Mesenteric fat pad (tissue), 1 donor: ENCODE results near the gene WWTR1. TPM values are rescaled to one million over a fixed set of nuclear protein-coding genes. Genes with fewer than 3 reads are reported as not detected.

Source experiments
- DNase-seq: peaks from one replicate; pipeline ENCODE4 v3.0.0-alpha.2; 2020; ENCODE audit warnings: low spot score
- total RNA-seq: library from RNA; stranded (reverse); fragmentation: NEBNext Ultra II Directional; extraction: Animal tissue kit (Norgen Biotek cat#: 25700); gene quantifications from one replicate; pipeline ENCODE4 v1.2.1, GENCODE V29; 2021
- donor health status: DM: yes; HTN: yes; CAD: no.

The WWTR1 gene
- total RNA-seq, 1 donor from 2014 or later = 65.9 TPM

DNA sequence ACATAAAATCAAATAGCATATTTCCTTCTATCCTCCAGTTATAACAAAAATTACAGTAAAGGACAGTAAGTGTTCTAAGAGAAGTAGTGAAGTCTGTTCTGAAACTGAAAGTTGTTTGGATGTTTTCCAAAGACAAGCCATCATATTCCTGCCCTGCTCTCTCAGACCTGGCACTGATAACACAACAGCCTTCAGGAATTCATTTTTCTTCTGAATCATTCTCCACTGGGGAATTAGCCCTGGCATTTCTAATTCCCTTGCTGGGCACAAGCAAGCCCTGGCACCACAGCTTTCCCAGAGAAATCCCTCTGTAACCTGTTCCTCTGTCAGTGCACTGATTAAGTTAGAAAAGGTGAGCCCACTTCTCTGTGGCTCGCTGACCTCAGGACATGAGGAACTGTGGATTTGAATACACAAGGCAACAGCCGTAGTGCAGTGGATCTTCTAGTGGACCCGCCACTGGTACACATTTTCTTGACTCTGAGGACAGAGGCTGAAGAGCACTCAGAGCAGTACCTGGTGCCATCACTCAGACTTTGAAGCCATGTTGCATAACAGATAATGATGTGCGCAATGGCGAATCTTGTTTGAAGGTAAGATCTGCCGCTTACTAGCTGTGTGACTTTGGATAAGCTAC lies 61.6 kb downstream of the WWTR1 start:
- DNase-seq = no peak

DNA sequence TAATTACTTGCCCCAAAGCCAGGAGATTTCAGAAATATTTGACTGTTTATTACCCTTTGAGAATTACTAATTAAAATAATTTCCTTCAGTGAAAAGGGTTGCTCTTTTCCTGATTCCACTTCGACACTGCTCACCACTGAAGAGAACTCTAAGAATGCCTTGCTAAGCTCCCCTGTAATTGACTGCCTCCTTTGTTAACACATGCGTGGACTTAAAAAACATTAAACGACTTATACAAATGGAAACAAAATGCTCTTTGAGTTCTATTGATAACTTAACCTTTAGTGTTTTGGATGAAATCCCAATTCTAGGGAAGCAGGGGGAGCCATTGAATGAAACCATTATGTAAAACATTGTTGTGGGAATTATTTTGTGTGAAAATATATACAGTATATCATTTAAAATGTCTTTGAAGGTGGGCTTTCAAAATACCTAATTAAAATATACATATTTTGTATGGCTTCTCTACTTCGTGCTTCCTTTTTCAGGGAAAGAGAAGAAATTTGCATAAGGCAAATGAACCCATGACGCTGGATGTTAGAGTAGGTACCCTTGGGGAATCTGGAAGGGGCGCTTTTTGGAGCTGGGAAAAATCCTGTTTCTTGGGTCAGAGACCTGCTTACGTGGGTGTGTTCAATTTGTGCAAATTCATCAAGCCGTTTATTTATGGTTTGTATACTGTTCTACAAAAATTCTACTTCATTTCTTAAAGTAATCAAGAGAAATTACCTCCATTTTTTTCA lies 64.2 kb downstream of the WWTR1 start:
- DNase-seq = no peak

DNA sequence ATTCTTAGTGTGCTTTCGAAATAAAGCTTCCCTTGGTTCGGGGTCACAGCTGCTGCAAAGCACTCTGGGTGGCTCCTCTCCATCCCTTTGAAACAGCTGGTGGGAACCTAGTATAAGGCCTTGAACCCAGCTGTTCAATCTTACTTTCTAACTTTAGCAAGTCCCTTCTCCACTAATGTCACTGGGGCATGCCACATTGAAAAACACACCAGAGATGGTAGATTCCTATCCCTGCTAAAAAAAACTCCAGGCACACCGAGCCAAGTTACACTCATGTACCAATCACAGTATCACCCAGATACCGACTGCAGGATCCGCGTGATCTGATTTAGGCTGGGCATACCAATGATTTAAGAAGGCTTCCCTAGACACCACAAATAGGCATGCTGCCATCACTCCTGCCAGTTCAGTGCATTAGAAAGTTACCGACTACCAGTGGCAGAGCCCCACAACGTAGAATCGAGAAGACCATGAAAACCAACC lies 65.0 kb downstream of the WWTR1 start:
- DNase-seq = no peak

DNA sequence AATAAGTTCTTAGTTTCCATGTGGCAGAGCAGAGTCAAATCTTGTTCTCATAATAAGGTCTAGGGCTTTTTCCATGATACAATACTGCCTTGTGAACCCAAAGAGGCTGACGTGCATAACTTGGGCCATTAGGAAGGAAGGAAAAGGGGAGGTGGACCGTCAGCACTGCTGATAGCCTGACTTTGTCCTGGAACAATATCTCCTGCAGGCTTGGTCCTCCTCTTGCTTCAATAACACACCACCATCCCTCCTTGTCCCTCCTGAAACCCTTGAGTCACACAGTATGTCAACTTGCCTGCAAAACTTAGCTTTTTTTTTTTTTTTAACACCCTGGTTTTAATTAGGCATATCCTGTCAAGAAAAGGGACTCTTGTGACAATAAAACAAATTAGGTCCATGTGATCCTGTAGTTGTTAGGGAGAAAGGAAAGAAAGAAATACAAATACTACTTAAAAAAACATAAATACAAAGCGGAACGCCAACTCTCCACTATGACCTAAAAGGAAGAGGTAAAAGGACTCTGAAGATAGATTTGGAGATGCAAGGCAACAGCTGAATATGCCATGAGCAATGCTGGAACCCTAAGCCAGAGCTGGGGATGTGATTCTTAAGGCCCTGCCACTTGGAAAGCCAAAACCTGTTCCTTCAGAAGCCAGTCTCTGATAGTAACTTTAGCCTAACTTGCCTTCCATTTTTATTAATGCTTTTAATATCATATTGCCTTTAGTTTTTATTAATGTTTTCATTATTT lies 67.0 kb downstream of the WWTR1 start:
- no peak for DNase-seq

DNA sequence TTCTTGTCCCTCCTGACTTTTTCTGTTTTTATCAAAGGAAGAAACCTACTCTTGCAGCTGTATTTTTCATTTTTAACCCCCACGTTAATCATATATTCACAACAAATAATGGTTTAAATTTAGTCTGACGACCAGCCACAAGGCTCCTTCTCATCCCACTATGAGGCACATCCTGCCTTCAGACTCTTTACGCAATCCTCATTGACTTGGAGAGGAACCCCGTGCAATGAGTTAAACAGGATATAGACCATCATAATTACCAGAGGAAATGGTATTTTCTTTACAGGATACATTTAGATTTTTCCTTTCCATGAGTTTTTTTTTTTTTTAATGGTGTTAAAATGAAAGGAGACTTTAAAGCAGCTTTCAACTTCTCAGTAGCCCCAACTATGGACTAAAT lies 68.5 kb downstream of the WWTR1 start:
- no peak for DNase-seq

DNA sequence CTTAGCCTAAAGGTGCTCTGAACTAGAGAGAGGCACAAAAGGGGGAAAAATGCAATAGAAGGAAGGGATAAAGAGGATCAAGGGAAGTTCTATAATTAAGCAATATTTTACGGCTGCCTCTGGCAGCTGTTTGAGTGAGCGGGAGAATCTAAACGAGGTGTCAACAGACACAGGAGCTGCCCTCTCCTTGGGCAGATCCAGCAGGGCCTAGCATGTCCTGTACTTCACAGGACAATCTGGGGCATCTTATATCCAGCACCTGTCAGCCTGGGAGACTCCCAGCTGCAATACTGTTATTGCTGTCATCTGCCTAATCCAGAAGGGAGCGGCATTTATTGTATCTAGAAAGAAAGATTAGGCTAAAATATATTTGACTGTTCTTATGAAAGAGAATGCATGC lies 68.9 kb downstream of the WWTR1 start:
- DNase-seq = no peak

DNA sequence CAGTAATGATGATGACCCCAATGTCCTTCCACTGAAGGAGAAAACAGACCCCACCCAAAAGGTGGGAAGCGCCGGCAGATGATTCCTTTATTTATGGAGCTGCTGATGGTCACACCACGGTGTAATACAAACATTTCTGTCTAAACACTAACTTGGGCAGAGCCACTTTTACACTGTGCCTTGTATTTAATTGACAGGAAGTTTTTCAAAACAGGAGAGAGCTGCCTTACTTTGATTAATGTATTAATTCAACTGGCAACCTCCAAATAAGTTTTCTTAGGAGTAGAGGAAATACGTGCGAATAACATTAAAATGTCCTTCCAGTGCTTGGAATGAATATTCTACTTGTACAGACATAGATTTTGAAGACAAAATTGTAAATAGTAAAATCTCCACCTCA lies 70.4 kb downstream of the WWTR1 start:
- DNase-seq = no peak

DNA sequence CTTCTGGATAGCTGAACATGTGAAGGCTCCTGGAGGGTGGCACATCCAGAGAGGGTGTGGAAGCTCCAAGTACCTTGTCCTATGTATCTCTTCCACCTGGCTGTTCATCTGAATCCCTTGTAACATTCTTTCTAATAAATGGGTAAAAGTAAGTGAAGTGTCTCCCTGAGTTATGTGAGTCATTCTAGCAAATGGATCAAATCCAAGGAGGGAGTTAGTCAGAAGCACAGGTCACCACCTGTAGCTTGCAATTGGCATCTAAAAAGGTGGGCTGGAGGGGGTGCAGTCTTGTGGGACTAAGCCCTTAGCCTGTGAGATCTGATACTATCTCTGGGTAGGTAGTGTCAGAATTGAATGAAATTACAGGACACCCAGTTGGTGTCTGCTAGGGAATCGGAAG lies 71.0 kb downstream of the WWTR1 start:
- DNase-seq = no peak

DNA sequence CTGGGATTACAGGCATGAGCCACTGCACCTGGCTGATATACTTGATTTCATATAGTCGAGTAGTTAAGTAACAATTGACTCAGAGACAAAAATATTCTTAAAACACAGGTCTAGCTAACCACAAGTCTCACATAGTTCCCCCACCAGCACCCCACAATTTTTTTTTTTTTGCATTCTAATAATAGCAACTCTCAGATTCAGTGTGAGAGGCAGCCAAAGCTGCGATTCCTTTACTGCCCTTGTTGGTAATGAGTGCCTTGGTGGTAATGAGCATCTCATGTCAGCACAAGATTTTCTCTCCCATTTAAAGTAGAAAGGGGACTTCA lies 72.5 kb downstream of the WWTR1 start:
- DNase-seq = no peak

DNA sequence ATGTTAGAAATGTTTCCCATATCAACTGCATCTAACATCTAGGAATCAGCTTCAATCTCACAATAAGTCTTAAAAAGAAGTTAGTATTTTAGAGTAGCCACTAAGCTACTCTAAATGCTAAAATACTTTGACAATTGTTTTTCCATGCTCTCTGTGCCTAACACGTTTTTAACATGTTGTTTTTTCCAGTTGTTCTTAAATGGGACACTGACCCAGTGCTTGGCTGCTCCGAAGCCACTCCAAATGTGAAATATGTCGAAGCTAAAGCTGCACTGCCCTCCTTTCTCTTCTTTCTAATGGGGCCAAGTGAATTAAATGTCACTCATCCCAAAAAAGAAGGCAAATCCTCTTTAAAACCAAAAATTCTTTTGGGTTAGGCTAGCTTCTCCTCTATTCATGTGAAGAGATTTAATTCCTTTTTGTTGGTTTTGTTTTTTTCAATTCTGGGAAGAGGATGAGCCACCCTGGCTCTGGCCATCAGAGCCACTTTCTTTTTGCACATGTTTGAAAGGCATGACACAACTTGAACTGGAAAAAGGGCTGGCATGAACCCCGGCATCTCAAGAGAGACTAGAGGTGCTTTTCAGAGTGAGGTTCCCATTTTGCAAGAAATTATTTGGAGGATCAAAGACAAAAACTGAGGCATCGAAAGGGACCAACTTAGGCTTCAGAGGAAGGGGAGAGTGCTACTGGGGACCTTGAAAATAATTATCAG lies 73.7 kb downstream of the WWTR1 start:
- no peak for DNase-seq

DNA sequence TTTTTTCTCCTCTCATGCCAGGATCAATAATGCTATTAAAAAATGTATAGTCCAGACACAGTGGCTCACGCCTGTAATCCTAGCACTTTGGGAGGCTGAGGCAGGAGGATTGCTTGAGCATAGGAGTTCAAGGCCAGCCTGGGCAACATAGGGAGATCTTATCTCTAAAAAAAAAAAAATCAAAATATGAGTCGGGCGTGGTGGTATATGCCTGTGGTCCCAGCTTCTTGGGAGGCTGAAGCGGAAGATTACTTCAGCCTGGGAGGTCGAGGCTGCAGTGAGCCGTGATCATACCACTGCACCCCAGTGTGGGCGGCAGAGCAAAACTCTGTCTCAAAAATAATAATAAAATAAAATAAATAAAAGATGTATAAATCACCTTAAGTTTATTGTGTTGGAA lies 75.4 kb downstream of the WWTR1 start:
- DNase-seq = no peak

DNA sequence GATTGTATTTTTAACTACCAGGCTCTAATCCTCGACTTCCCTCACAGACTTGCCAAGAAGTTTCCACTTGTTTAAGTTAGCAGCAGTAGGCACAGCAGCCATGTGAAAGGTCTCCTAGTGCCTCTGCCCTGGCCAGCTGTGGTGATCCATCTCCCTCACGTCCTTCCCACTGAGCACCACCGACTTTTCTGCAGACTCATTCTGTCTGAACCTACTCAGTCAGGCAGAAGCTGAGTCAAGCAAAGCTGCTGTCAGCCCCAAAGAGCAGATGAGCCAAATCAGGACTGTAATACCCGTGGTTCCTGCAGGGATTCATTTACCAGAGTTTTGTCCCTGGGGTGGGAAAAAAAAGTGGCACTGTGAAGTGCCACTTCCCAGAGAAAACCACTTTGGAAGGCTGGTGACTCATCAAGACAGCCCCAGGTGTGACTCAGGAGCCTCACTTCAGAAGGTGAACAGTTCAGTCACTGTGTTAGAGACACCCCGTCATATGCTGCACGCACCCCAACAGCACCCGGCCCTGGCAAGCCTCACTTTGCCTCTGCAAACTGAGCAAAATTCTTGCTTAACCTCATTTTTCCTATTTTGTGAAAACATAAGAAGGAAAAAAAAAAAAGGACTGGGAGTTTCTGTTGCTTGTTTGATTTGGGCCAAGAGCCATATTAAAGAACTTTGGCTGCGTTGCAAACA lies 76.0 kb downstream of the WWTR1 start:
- DNase-seq = no peak

DNA sequence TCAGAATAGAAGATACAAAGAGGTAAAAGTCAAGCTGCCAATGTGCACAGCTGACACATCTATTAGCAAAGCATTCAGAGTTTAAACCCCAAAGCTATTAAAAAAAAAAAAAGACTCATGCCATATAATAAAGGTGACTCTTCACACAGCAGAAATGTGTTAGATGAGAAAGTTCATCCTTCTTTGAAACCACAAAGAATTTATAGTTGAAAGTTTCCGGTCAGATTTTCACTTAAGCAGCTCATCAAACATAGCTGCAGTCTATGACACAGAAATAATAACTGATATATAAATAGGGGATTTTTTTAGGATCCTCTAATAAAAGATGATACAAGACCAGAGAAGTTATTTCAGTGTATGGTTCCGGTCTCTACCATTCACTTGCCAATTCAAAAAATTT lies 76.6 kb downstream of the WWTR1 start:
- no peak for DNase-seq

DNA sequence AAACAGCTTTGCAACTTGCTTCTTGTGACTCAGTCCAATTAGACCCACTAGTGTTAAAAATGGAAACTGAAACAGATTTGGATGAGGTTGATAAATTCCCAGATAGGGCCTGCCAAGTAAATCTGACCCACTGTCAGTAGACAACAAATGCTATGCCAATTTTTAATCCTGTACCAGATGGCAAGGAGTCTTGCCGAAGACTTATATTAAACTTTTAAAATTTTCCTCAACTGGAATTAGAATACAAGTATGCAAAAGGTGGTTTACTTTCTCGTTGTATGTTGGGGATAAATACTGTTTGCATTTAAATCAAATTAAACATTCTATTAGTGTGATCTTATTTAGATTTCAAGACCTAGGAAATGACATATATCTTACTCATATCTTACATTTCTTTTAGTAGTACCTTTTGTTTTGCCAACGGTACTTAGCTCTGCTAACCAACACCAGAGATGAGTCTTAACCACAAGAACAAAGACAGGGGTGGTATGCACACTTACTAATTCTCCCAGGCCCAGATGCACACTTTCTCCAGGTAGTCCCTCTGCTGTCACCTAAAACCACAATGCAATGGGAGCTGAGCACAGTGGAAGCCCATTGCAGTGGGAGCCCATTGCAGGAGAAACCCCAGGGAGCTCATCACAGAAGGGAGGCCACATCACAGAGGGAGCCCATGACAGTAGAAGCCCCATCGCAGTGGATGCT lies 77.8 kb downstream of the WWTR1 start:
- no peak for DNase-seq

DNA sequence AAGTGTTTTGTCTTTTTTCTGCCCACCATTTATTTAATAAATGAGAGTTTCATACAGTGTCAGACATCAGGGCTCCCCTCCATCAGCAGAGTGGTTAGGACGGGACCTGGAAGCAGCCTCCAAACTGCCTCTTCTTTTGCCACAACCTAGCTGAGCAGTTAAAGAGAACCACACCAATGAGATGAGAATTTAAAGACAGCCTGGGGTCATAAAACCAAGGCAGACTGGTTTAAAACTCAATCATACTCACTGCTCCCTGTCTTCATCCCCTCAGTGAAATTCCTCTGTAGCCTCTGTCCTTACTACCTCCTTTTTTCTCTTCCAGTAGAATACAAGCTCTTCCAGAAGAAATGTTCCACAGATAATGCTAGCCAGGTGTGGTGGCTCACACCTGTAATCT lies 78.7 kb downstream of the WWTR1 start:
- no peak for DNase-seq

DNA sequence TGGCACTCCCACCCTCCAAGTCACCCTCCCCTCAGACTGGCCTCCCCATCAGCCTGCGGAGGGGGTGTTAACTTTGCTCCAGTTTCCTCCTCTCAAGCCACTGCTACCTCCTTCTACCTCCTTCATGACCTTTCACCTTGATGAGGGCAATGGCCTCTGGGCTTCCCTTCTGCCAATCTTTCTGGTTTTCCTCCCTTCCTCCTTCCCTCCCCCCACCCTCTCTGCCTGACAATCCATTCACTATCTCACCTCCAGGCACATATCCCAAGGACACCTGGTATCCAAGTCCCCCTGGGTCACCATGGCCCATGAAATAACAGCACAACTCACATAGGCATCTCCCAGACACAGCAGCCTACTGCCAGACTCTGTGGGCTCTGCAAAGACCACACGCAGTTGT lies 80.0 kb downstream of the WWTR1 start:
- DNase-seq = no peak

DNA sequence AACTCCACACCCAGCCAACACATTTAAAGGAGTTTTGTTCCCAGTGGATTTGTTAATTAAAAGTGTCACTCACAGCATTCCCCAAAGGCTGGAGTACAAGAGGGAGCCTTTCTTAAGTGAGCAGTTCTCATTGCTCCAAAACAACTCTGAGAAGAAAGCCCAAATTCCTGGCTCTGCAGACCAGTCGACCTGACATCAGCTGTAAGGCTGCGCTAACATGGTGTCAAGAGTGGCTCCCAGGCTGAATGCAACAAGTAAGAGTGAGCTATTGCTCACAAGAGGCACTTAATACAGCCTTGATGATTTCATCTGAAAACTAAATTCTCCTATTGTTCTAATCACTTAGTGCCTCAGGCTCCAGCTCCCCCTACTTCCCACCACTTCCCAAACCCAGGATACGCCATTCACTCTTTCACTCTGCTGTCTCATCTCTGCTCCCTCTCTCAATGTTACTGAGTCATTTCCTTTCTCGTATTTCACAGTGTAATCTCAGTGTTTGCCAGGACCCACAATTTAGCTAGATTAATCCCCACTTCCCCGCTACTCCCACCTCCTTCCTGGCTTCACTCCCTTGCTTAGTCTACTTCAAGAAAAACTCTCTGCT lies 81.8 kb downstream of the WWTR1 start:
- DNase-seq = no peak

DNA sequence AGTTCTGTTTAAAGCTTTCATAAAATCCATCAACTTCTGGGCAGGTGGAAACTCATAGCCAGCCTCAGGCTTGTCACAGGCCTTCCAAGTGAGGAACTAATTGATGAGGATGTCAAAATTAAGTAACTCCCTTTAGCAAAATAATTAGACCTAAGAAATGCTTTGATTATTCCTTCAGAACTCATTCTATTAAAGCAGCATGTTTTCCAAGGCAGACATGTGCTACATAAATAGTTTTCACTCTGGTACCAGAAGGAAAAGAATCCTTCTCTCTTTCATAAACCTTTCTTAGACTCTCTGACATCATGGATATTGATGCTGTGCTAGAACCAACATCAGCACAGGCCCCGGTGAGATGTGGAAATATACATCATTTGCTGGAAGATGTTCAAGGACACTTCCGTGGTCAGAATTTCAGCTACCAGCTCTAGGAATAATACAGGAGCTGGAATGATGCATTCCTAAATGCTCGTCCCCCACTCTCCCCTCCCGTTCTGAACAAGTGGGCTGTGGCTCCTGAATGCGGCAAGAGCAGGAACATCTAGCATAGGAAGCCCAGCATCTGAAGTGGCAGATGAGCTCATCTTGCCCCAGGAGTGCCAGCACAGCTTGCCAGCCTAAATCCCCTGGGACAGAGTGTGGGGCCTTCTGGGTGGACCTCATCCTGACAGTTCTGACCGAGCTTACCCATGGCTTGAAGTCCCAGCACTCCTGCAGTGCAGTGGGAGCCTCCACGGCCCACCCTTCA lies 82.4 kb downstream of the WWTR1 start:
- no peak for DNase-seq

DNA sequence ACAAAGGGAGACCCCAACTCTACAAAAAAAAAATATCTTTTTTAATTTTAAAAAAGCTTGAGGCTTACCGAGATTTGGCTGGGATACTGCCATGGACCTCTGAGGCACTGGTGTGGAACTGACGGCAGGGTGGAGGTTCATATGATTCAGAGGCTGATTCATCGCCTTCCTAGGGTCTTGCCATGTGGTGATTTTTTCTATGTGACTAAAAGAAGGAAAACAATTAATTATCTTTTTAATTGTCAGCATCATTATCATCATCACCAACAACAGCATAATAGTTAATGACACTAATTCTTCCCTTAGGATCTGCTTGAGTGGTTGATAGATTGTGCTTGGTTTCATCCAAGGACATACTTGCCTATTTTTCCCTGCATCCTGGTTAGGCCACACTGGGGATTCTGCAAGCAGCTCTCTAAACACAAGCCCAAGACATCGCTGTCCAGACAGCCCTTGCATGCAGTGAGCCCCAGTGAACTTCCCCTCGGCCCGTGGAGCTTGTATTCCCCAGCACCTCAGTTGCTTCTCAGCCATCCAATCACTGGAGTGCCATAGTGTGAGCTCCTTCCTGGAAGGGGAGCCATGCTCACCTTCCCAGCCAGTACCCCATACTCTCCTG lies 84.9 kb downstream of the WWTR1 start:
- no peak for DNase-seq
